Measurements from ENCODE around the gene ACTA2. TPM values are rescaled to one million over a fixed set of nuclear protein-coding genes. Genes with fewer than 3 reads are reported as not detected.
"Not testable (repeated sequence)": the region's sequence is repeated elsewhere in the genome, so short reads cannot be mapped to it uniquely, and the experiment has no call there.

ACTA2 gene
- total RNA-seq, 1 donor from 2014 or later, result 37.6 TPM

- Histone ChIP-seq H3K27me3 (ENCODE audit: control insufficient read depth, insufficient read depth, low read length) (no peaks in the 10 kb centered on the region), H3K36me3 (ENCODE audit: control insufficient read depth, insufficient read depth, low read length) (no peaks in the 10 kb centered on the region), H3K4me3 (ENCODE audit: low read depth, low read length) (no peak overlapping the region)
- peak; percentile 89 for TF ChIP-seq CTCF (IDR thresholded peaks at IDR 0.05; ENCODE audit: insufficient read depth, low read length, poor library complexity, severe bottlenecking)
- peak; percentile 43 for DNase-seq (ENCODE audit: low read depth)
Measured at GRCh38 chr10:88932539-88933256, 19.9 kb downstream of the ACTA2 start.

GRCh38 chr10:88932029-88932428, 20.5 kb downstream of the ACTA2 start:
- H3K27me3 ChIP-seq (ENCODE audit: control insufficient read depth, insufficient read depth, low read length); H3K4me3 ChIP-seq (ENCODE audit: low read depth, low read length); H3K36me3 ChIP-seq (ENCODE audit: control insufficient read depth, insufficient read depth, low read length); DNase-seq (ENCODE audit: low read depth): not testable (repeated sequence)

- no peak for DNase-seq (ENCODE audit: low read depth)
- H3K4me3 ChIP-seq (ENCODE audit: low read depth, low read length), result no peak overlapping the region
- no peaks in the 10 kb centered on the region for H3K27me3 ChIP-seq (ENCODE audit: control insufficient read depth, insufficient read depth, low read length)
- no peak for TF ChIP-seq CTCF (IDR thresholded peaks at IDR 0.05; ENCODE audit: insufficient read depth, low read length, poor library complexity, severe bottlenecking)
- H3K36me3 ChIP-seq (ENCODE audit: control insufficient read depth, insufficient read depth, low read length), result no peaks in the 10 kb centered on the region
Measured at GRCh38 chr10:88931548-88931947, 21.0 kb downstream of the ACTA2 start.

- Histone ChIP-seq H3K36me3 (ENCODE audit: control insufficient read depth, insufficient read depth, low read length) (no peaks in the 10 kb centered on the region), H3K27me3 (ENCODE audit: control insufficient read depth, insufficient read depth, low read length) (no peaks in the 10 kb centered on the region), H3K4me3 (ENCODE audit: low read depth, low read length) (no peak overlapping the region)
- no peak for DNase-seq (ENCODE audit: low read depth)
- TF ChIP-seq CTCF (IDR thresholded peaks at IDR 0.05; ENCODE audit: insufficient read depth, low read length, poor library complexity, severe bottlenecking), result no peak
Measured at GRCh38 chr10:88928254-88928653, 24.3 kb downstream of the ACTA2 start.

- DNase-seq (ENCODE audit: low read depth), result no peak
- Histone ChIP-seq H3K4me3 (ENCODE audit: low read depth, low read length) (no peak overlapping the region), H3K36me3 (ENCODE audit: control insufficient read depth, insufficient read depth, low read length) (no peaks in the 10 kb centered on the region), H3K27me3 (ENCODE audit: control insufficient read depth, insufficient read depth, low read length) (no peaks in the 10 kb centered on the region)
- no peak for TF ChIP-seq CTCF (IDR thresholded peaks at IDR 0.05; ENCODE audit: insufficient read depth, low read length, poor library complexity, severe bottlenecking)
Measured at GRCh38 chr10:88927416-88927690, 25.2 kb downstream of the ACTA2 start.

- DNase-seq (ENCODE audit: low read depth), result no peak
- TF ChIP-seq CTCF (IDR thresholded peaks at IDR 0.05; ENCODE audit: insufficient read depth, low read length, poor library complexity, severe bottlenecking), result no peak
- Histone ChIP-seq H3K4me3 (ENCODE audit: low read depth, low read length) (no peak overlapping the region), H3K27me3 (ENCODE audit: control insufficient read depth, insufficient read depth, low read length) (no peaks in the 10 kb centered on the region), H3K36me3 (ENCODE audit: control insufficient read depth, insufficient read depth, low read length) (no peaks in the 10 kb centered on the region)
Measured at GRCh38 chr10:88926566-88927415, 25.8 kb downstream of the ACTA2 start.

Data from kidney epithelial cell (primary cell).